OCI-LY7 (cell line): Measurements from ENCODE around the gene APEH. TPM values are rescaled to one million over a fixed set of nuclear protein-coding genes. Genes with fewer than 3 reads are reported as not detected.
A peak's percentile ranks its signal among the peaks of the same experiment; 100 is the strongest.

Experiments used
- BruUV-seq: library from RNA; stranded (reverse); fragments of 400-500 nt; replicated peaks from 2 replicates; lab custom pipeline; 2021; lab: Mats Ljungman, UMichigan
- CTCF ChIA-PET: fragments of 300-600 bp; sonication (Branson Sonifier 250); formaldehyde crosslinking; loops from one replicate; lab custom pipeline; 2022; ENCODE audit warnings: antibody characterized with exemption; ENCODE audit not compliant: unreplicated experiment; lab: Charles Lee
- POLR2A ChIA-PET: fragments of 300-600 bp; sonication (Branson Sonifier 250); formaldehyde crosslinking; loops from one replicate; lab custom pipeline; 2022; ENCODE audit warnings: antibody characterized with exemption; lab: Charles Lee
- DNase-seq: peaks from one replicate; pipeline ENCODE4 v3.0.0-alpha.2; 2015; ENCODE audit warnings: low spot score
- H2AFZ ChIP-seq: fragments of 200-600 bp; sonication (generic), shearing (Covaris generic); 2 replicates; pipeline ENCODE4 v1.6.1; 2014; ENCODE audit warnings: mild to moderate bottlenecking, antibody characterized with exemption, low read length, moderate library complexity
- H3K27ac ChIP-seq: fragments of 200-600 bp; sonication (generic); 2 replicates; pipeline ENCODE4 v1.5.1; 2014; ENCODE audit warnings: mixed run types, low read depth, mild to moderate bottlenecking, moderate library complexity, low read length, inconsistent platforms; ENCODE audit not compliant: poor library complexity, severe bottlenecking
- H3K36me3 ChIP-seq: fragments of 200-600 bp; sonication (generic); 2 replicates; pipeline ENCODE4 v1.6.1; 2014; ENCODE audit warnings: mild to moderate bottlenecking, antibody characterized with exemption, low read length, moderate library complexity, mixed read lengths; ENCODE audit not compliant: insufficient read depth
- H3K4me1 ChIP-seq: fragments of 200-600 bp; sonication (generic); 2 replicates; pipeline ENCODE4 v1.5.1; 2014; ENCODE audit warnings: mild to moderate bottlenecking, low read length; ENCODE audit not compliant: insufficient read depth, poor library complexity, severe bottlenecking
- H3K4me2 ChIP-seq: fragments of 200-600 bp; sonication (generic); 2 replicates; pipeline ENCODE4 v1.6.1; 2014; ENCODE audit warnings: mild to moderate bottlenecking, low read length
- H3K4me3 ChIP-seq: fragments of 200-600 bp; sonication (generic); 2 replicates; pipeline ENCODE4 v1.5.1; 2014; ENCODE audit warnings: mild to moderate bottlenecking, low read depth, low read length; ENCODE audit not compliant: poor library complexity, severe bottlenecking
- H3K79me2 ChIP-seq: fragments of 200-600 bp; sonication (generic); 2 replicates; pipeline ENCODE4 v1.6.1; 2016; ENCODE audit warnings: low read depth, mild to moderate bottlenecking, low read length, moderate library complexity, mixed read lengths; ENCODE audit not compliant: insufficient read depth
- H3K9me2 ChIP-seq: fragments of 200-600 bp; sonication (generic); 2 replicates; pipeline ENCODE4 v1.6.1; 2016; ENCODE audit warnings: mild to moderate bottlenecking, low read length, mixed read lengths; ENCODE audit not compliant: insufficient read depth
- H3K9me3 ChIP-seq: fragments of 200-600 bp; sonication (generic); 2 replicates; pipeline ENCODE4 v1.6.1; 2014; ENCODE audit warnings: mild to moderate bottlenecking, mixed run types, low read length, mixed read lengths
- H4K20me1 ChIP-seq: fragments of 200-600 bp; sonication (generic); 2 replicates; pipeline ENCODE4 v1.6.1; 2014; ENCODE audit warnings: mild to moderate bottlenecking, antibody characterized with exemption, low read length, moderate library complexity, mixed read lengths; ENCODE audit not compliant: insufficient read depth
- CTCF ChIP-seq: fragments of 200-600 bp; sonication (generic); conservative IDR thresholded peaks from 2 replicates; pipeline ENCODE4 v1.5.1; 2014; ENCODE audit warnings: mild to moderate bottlenecking, antibody characterized with exemption, low read length, moderate library complexity, mixed read lengths
- EZH2phosphoT487 ChIP-seq: fragments of 200-600 bp; sonication (generic); IDR thresholded peaks from 2 replicates; pipeline ENCODE4 v1.6.1; 2018; ENCODE audit warnings: low read depth, borderline replicate concordance, mild to moderate bottlenecking, mixed run types, antibody characterized with exemption, low read length, moderate library complexity, mixed read lengths
- intact Hi-C: fragments of 100-400 bp; cut with micrococcal nuclease; formaldehyde crosslinking; loops from one replicate; pipeline ENCODE4 v1.10.0; 2022; ENCODE audit not compliant: unreplicated experiment
- total RNA-seq, 2 experiments: library from RNA; depleted of rRNA in 1 of 2; stranded (reverse); fragments of >200 nt in 1 of 2; shearing (Covaris generic) in 1 of 2; gene quantifications; 2 replicates each; pipeline ENCODE4 v1.2.3, GENCODE V29; 2014 to 2022

APEH gene
- total RNA-seq, 2 experiments from 2014 or later = 112 to 132 TPM

- H3K4me2 ChIP-seq = peak overlapping the region; percentile 54; the same call in 1 of the 2 replicates
- no peak for DNase-seq
- H3K79me2 ChIP-seq = peaks cover 13% of the 10 kb centered on the region; the same call in 1 of the 2 replicates
- no peak overlapping the region for H3K4me3 ChIP-seq
- no peak overlapping the region for H2AFZ ChIP-seq
- intact Hi-C loops = loop anchor here (1.0 kb wide), 1 partner anchor 16 kb away; no protein-coding TSS in a partner anchor
- no peaks in the 10 kb centered on the region for H3K9me3 ChIP-seq
- H3K36me3 ChIP-seq = peaks cover 56% of the 10 kb centered on the region
- H3K9me2 ChIP-seq = no peaks in the 10 kb centered on the region
- POLR2A ChIA-PET = no interaction called here
- BruUV-seq = no TSS peak
- no peak overlapping the region for H3K27ac ChIP-seq
- peaks cover 13% of the 10 kb centered on the region for H3K4me1 ChIP-seq
- no peaks in the 10 kb centered on the region for H4K20me1 ChIP-seq
- TF ChIP-seq CTCF = no peak
- CTCF ChIA-PET = no interaction called here
Observed at GRCh38 chr3:49718858-49719213, 44.7 kb downstream of the APEH start.

- BruUV-seq = no TSS peak
- ChIA-PET POLR2A (no interaction called here), CTCF (no interaction called here)
- Histone ChIP-seq H4K20me1 (no peaks in the 10 kb centered on the region), H3K4me1 (peaks cover 15% of the 10 kb centered on the region), H3K4me3 (peak within 1 kb of the TSS; percentile 51), H3K4me2 (peak within 1 kb of the TSS; percentile 54), H3K36me3 (peaks cover 56% of the 10 kb centered on the region), H3K9me3 (no peaks in the 10 kb centered on the region), H3K9me2 (no peaks in the 10 kb centered on the region), H2AFZ (no peak within 1 kb of the TSS), H3K79me2 (peaks cover 13% of the 10 kb centered on the region; the same call in 1 of the 2 replicates), H3K27ac (peak within 1 kb of the TSS; percentile 27)
- intact Hi-C loops = loop anchor here (1.0 kb wide), 1 partner anchor 16 kb away; no protein-coding TSS in a partner anchor
- TF ChIP-seq CTCF (peak; percentile 67), EZH2phosphoT487 (no peak)
- peak; percentile 90 for DNase-seq
Observed at GRCh38 chr3:49719214-49719884, 45.2 kb downstream of the APEH start, which contains the start of gene AMIGO3. TSS of gene AMIGO3 (minus strand) at chr3:49719684. CDS start at chr3:49719465, 219 bp downstream.
